BJ (cell line): ENCODE results near the gene ERGIC1. TPM values are rescaled to one million over a fixed set of nuclear protein-coding genes. Genes with fewer than 3 reads are reported as not detected.

Source experiments
- CTCF ChIA-PET: fragments of 350-600 bp; formaldehyde crosslinking; extraction: SDS; loops from one replicate; lab custom pipeline; 2021; ENCODE audit warnings: antibody characterized with exemption, inconsistent platforms; lab: Yijun Ruan, JAX
- POLR2A ChIA-PET: fragments of 300-600 bp; sonication (Branson Sonifier 250); formaldehyde crosslinking; extraction: SDS; loops from one replicate; lab custom pipeline; 2021; ENCODE audit warnings: antibody characterized with exemption; lab: Charles Lee
- DNase-seq: peaks from one replicate; pipeline ENCODE4 v3.0.0-alpha.2; 2011; ENCODE audit warnings: low read depth
- H3K27me3 ChIP-seq: 2 replicates; pipeline ENCODE4 v1.6.0; 2011; ENCODE audit warnings: low read length; ENCODE audit not compliant: control insufficient read depth, insufficient read depth
- H3K36me3 ChIP-seq: 2 replicates; pipeline ENCODE4 v1.5.1; 2011; ENCODE audit warnings: low read length; ENCODE audit not compliant: control insufficient read depth, insufficient read depth
- H3K4me3 ChIP-seq: 2 replicates; pipeline ENCODE4 v1.5.1; 2011; ENCODE audit warnings: low read depth, mild to moderate bottlenecking, control low read depth, low read length
- CTCF ChIP-seq: IDR thresholded peaks from 2 replicates; pipeline ENCODE4 v1.5.1; 2011; ENCODE audit warnings: low read depth, mild to moderate bottlenecking, control low read depth, inconsistent platforms, low read length, moderate library complexity; ENCODE audit not compliant: insufficient read depth
- polyA plus RNA-seq: library from polyadenylated mRNA; depleted of rRNA; stranded (reverse); fragments of >200 nt; gene quantifications from 2 replicates; pipeline ENCODE4 v1.2.3, GENCODE V29; 2011

The ERGIC1 gene
- polyA plus RNA-seq, 1 experiment = 216 TPM

GRCh38 chr5:172874647-172875504, 40.8 kb downstream of the ERGIC1 start:
- H3K4me3 ChIP-seq = no peak overlapping the region
- TF ChIP-seq CTCF = no peak
- H3K36me3 ChIP-seq = no peaks in the 10 kb centered on the region
- no peaks in the 10 kb centered on the region for H3K27me3 ChIP-seq
- CTCF ChIA-PET = interaction anchor here (0.7 to 2.9 kb wide), 5 partner anchors 10 to 160 kb away, joined by 3 to 13 read pairs (median 3); no protein-coding TSS in a partner anchor
- POLR2A ChIA-PET = interaction anchor here (0.5 kb wide), 1 partner anchor 79 kb away, joined by 3 read pairs; no protein-coding TSS in a partner anchor
- no peak for DNase-seq

- ChIA-PET POLR2A (interaction anchor here (0.5 kb wide), 1 partner anchor 78 kb away, joined by 3 read pairs; no protein-coding TSS in a partner anchor), CTCF (interaction anchor here (0.8 to 1.6 kb wide), 2 partner anchors 22 to 57 kb away, joined by 3 to 6 read pairs; no protein-coding TSS in a partner anchor)
- DNase-seq = no peak
Measured at GRCh38 chr5:172875505-172876279, 41.6 kb downstream of the ERGIC1 start.

GRCh38 chr5:172876578-172876977, 42.5 kb downstream of the ERGIC1 start:
- ChIA-PET POLR2A (no interaction called here), CTCF (interaction anchor here (0.8 kb wide), 2 partner anchors 22 to 162 kb away, joined by 3 read pairs; no protein-coding TSS in a partner anchor)
- H3K4me3 ChIP-seq = no peak overlapping the region

More at GRCh38 chr5:172875505-172876279, 41.6 kb downstream of the ERGIC1 start:
- Histone ChIP-seq H3K27me3 (no peaks in the 10 kb centered on the region), H3K36me3 (no peaks in the 10 kb centered on the region), H3K4me3 (no peak overlapping the region)
- TF ChIP-seq CTCF = no peak

GRCh38 chr5:172877466-172878260, 43.6 kb downstream of the ERGIC1 start:
- ChIA-PET CTCF (interaction anchor here (0.8 to 1.1 kb wide), 3 partner anchors 51 to 163 kb away, joined by 3 to 5 read pairs (median 3); partner anchors contain the start of gene DUSP1), POLR2A (no interaction called here)
- TF ChIP-seq CTCF = no peak
- no peak for DNase-seq
- H3K36me3 ChIP-seq = no peaks in the 10 kb centered on the region
- no peak overlapping the region for H3K4me3 ChIP-seq
- no peaks in the 10 kb centered on the region for H3K27me3 ChIP-seq

More at GRCh38 chr5:172876578-172876977, 42.5 kb downstream of the ERGIC1 start:
- no peaks in the 10 kb centered on the region for H3K36me3 ChIP-seq
- TF ChIP-seq CTCF = no peak
- DNase-seq = no peak
- no peaks in the 10 kb centered on the region for H3K27me3 ChIP-seq
